HepG2 (cell line): ENCODE data around the gene TNFSF13. TPM values are rescaled to one million over a fixed set of nuclear protein-coding genes. Genes with fewer than 3 reads are reported as not detected.

ENCODE experiments used
- ATF7-NPFF ChIP-seq: sonication (generic); formaldehyde crosslinking; IDR thresholded peaks from 2 replicates; pipeline ENCODE4 v1.8.1; 2023; ENCODE audit warnings: mild to moderate bottlenecking, low read depth, missing genetic modification reagents, moderate library complexity
- GFI1 ChIP-seq: sonication (generic); formaldehyde crosslinking; IDR thresholded peaks from 2 replicates; pipeline ENCODE4 v1.5.0; 2020; ENCODE audit warnings: missing genetic modification reagents, mild to moderate bottlenecking, borderline replicate concordance
- IKZF4 ChIP-seq: sonication (generic); formaldehyde crosslinking; IDR thresholded peaks from 2 replicates; pipeline ENCODE4 v1.5.1; 2020; ENCODE audit warnings: borderline replicate concordance, mild to moderate bottlenecking, low read depth, missing genetic modification reagents; ENCODE audit errors: not compliant biosample characterization
- ISX ChIP-seq: sonication (generic); formaldehyde crosslinking; conservative IDR thresholded peaks from 2 replicates; pipeline ENCODE4 v1.5.0; 2020; ENCODE audit warnings: missing genetic modification reagents
- LBX2 ChIP-seq: sonication (generic); formaldehyde crosslinking; IDR thresholded peaks from 2 replicates; pipeline ENCODE4 v1.5.0; 2020; ENCODE audit warnings: missing genetic modification reagents, mild to moderate bottlenecking, borderline replicate concordance
- POLR2G ChIP-seq: fragments of 200-400 bp; formaldehyde crosslinking; IDR thresholded peaks from 2 replicates; pipeline ENCODE4 v1.6.1; 2018; ENCODE audit warnings: mild to moderate bottlenecking, low read depth, low read length, moderate library complexity
- RCOR2 ChIP-seq: IDR thresholded peaks from 2 replicates; pipeline ENCODE4 v1.6.1; 2016; ENCODE audit warnings: missing biosample characterization, missing genetic modification reagents
- REPIN1 ChIP-seq: sonication (generic); formaldehyde crosslinking; IDR thresholded peaks from 2 replicates; pipeline ENCODE4 v1.8.0; 2022; ENCODE audit warnings: missing genetic modification reagents, low read depth, mild to moderate bottlenecking, borderline replicate concordance
- SIN3A ChIP-seq: IDR thresholded peaks from 2 replicates; pipeline ENCODE4 v1.6.1; 2011; ENCODE audit warnings: low read depth, mild to moderate bottlenecking, control low read depth, low read length, borderline replicate concordance
- TBX2 ChIP-seq: sonication (generic); formaldehyde crosslinking; IDR thresholded peaks from 2 replicates; pipeline ENCODE4 v1.5.0; 2020; ENCODE audit warnings: missing genetic modification reagents, mild to moderate bottlenecking, borderline replicate concordance
- TCF12 ChIP-seq, 2 experiments: fragments of 450-650 bp in 1 of 2; sonication (generic) in 1 of 2; formaldehyde crosslinking in 1 of 2; IDR thresholded peaks; 2 replicates each; pipeline versions ENCODE4 v1.6.1 to v1.8.0; 2017 to 2022; ENCODE audit warnings: antibody characterized with exemption in 1 of 2, mild to moderate bottlenecking in 1 of 2, missing genetic modification reagents in 1 of 2, moderate library complexity in 1 of 2
- TCF7L2 ChIP-seq: IDR thresholded peaks from 2 replicates; pipeline ENCODE4 v1.6.1; 2011; ENCODE audit warnings: mild to moderate bottlenecking, low read depth, low read length, moderate library complexity
- TOPORS ChIP-seq: sonication (generic); formaldehyde crosslinking; IDR thresholded peaks from 2 replicates; pipeline ENCODE4 v1.8.0; 2023; ENCODE audit warnings: mild to moderate bottlenecking, missing genetic modification reagents
- TP53 ChIP-seq: sonication (generic); formaldehyde crosslinking; conservative IDR thresholded peaks from 2 replicates; pipeline ENCODE4 v1.4.0; 2020; ENCODE audit warnings: missing genetic modification reagents
- ZBTB37 ChIP-seq: sonication (generic); formaldehyde crosslinking; IDR thresholded peaks from 2 replicates; pipeline ENCODE4 v1.4.0; 2020; ENCODE audit warnings: mild to moderate bottlenecking, missing genetic modification reagents
- ZNF317 ChIP-seq: sonication (generic); formaldehyde crosslinking; IDR thresholded peaks from 2 replicates; pipeline ENCODE4 v1.5.0; 2020; ENCODE audit warnings: mild to moderate bottlenecking, missing genetic modification reagents
- ZNF350 ChIP-seq: sonication (generic); formaldehyde crosslinking; IDR thresholded peaks from 2 replicates; pipeline ENCODE4 v1.4.0; 2020; ENCODE audit warnings: mild to moderate bottlenecking, low read depth, missing genetic modification reagents, borderline replicate concordance
- ZNF572 ChIP-seq: sonication (generic); formaldehyde crosslinking; IDR thresholded peaks from 2 replicates; pipeline ENCODE4 v1.5.1; 2020; ENCODE audit warnings: mild to moderate bottlenecking, missing genetic modification reagents
- ZNF883 ChIP-seq: sonication (generic); formaldehyde crosslinking; IDR thresholded peaks from 2 replicates; pipeline ENCODE4 v1.5.1; 2020; ENCODE audit warnings: mild to moderate bottlenecking, missing genetic modification reagents; ENCODE audit errors: not compliant biosample characterization
- polyA plus RNA-seq, 8 experiments: library from polyadenylated mRNA; depleted of rRNA in 3 of 8; stranded (reverse) in 7 of 8; unstranded in 1 of 8; fragments of >200 nt; fragmentation: Illumina TruSeq in 4 of 8; extraction: Trizol in 4 of 8; gene quantifications; 2 replicates each; pipeline versions ENCODE4 v1.2.1 to v1.2.3, GENCODE V29; 2011 to 2016; ENCODE audit warnings: low read depth in 4 of 8, missing spikeins in 1 of 8, mixed read lengths in 1 of 8; ENCODE audit not compliant: insufficient read depth in 1 of 8
- total RNA-seq, 5 experiments: library from RNA; depleted of rRNA; stranded (reverse); fragments of >200 nt; fragmentation: Illumina TruSeq; extraction: Trizol; gene quantifications; 2 replicates each; pipeline ENCODE4 v1.2.3, GENCODE V29; 2016; ENCODE audit warnings: low read depth in 1 of 5
- TF ChIP-seq, protein P1 (sequence below): IDR thresholded peaks from 2 replicates; pipeline ENCODE4 v1.6.1; 2012; ENCODE audit warnings: low read length, improper control_type of control experiment
- TF ChIP-seq, protein P2 (sequence below): sonication (generic); formaldehyde crosslinking; IDR thresholded peaks from 2 replicates; pipeline ENCODE4 v1.5.0; 2020; ENCODE audit warnings: missing genetic modification reagents

Gene TNFSF13
- total and polyA plus RNA-seq, 2 of the 13 experiments (the other 11 are each of a cell fraction or from before 2014, with no cell fraction given) = 2.5 to 3.3 TPM

DNA sequence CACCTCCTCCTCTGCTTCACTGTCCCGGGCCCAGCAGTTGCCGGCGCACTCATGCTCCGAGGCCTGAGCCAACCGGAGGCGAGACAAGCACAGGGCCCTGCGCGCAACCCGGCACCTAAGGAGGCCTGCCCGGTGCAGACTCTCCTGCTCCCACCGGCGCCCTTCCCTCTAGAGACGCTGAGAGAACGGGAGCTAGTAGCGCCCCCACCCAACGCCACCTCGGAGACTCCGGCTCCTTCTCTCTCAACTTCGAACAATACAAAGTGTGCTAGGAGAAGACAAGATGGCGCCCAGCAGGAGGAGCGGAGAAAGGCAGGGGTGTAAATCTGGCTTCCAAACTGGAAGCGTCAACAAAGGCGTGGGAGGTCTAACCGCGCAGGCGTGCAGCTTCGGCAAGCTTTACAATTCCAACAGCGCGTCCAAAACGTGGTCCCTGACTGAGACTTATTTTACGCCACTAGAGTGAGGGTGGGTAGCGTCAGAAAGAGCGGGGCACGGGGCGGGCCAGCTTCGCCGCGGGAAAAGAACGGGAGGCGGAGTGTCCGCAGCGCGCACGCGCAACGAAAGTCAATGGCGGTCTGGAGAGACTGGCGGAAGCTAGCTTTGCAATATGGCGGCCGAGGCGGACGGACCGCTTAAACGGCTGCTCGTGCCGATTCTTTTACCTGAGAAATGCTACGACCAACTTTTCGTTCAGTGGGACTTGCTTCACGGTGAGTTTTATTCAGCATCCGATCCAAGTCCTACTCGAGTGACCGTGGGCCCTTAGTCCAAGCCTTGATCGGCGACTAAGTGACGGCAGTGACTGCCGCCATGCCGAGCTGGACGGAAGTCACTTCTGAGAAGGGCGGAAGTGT lies 24.9 kb downstream of the TNFSF13 start, which contains the start of gene MPDU1 (continued):
- TF ChIP-seq ISX (peak; percentile 77; the same call in 1 of the 2 replicates), REPIN1 (CRISPR knock-in tag) (peak; percentile 78), ZNF317 (0 out of 2 replicates have a peak, but pooled peaks have one; percentile 23), ZBTB37 (CRISPR knock-in tag) (no peak), TCF12 (IDR thresholded peaks at IDR 0.05) (no peak), TCF12 (CRISPR knock-in tag; IDR thresholded peaks at IDR 0.05) (no peak), GFI1 (CRISPR knock-in tag) (peak; percentile 59; the same call in 1 of the 2 replicates), SIN3A (no peak), POLR2G (peak; percentile 98), LBX2 (CRISPR knock-in tag) (no peak), TBX2 (CRISPR knock-in tag) (peak; percentile 75), IKZF4 (CRISPR knock-in tag) (peak; percentile 54), ATF7-NPFF (CRISPR knock-in tag) (peak; percentile 68), TCF7L2 (no peak), RCOR2 (CRISPR knock-in tag) (no peak), ZNF883 (CRISPR knock-in tag) (peak; percentile 68), ZNF572 (CRISPR knock-in tag) (no peak), TP53 (CRISPR knock-in tag) (peak; percentile 85; the same call in 1 of the 2 replicates), ZNF350 (peak; percentile 52; the same call in 1 of the 2 replicates), TOPORS (CRISPR knock-in tag) (peak; percentile 73; the same call in 1 of the 2 replicates)
- TF ChIP-seq, protein P1, sequence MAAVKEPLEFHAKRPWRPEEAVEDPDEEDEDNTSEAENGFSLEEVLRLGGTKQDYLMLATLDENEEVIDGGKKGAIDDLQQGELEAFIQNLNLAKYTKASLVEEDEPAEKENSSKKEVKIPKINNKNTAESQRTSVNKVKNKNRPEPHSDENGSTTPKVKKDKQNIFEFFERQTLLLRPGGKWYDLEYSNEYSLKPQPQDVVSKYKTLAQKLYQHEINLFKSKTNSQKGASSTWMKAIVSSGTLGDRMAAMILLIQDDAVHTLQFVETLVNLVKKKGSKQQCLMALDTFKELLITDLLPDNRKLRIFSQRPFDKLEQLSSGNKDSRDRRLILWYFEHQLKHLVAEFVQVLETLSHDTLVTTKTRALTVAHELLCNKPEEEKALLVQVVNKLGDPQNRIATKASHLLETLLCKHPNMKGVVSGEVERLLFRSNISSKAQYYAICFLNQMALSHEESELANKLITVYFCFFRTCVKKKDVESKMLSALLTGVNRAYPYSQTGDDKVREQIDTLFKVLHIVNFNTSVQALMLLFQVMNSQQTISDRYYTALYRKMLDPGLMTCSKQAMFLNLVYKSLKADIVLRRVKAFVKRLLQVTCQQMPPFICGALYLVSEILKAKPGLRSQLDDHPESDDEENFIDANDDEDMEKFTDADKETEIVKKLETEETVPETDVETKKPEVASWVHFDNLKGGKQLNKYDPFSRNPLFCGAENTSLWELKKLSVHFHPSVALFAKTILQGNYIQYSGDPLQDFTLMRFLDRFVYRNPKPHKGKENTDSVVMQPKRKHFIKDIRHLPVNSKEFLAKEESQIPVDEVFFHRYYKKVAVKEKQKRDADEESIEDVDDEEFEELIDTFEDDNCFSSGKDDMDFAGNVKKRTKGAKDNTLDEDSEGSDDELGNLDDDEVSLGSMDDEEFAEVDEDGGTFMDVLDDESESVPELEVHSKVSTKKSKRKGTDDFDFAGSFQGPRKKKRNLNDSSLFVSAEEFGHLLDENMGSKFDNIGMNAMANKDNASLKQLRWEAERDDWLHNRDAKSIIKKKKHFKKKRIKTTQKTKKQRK = no peak
- TF ChIP-seq, protein P2, sequence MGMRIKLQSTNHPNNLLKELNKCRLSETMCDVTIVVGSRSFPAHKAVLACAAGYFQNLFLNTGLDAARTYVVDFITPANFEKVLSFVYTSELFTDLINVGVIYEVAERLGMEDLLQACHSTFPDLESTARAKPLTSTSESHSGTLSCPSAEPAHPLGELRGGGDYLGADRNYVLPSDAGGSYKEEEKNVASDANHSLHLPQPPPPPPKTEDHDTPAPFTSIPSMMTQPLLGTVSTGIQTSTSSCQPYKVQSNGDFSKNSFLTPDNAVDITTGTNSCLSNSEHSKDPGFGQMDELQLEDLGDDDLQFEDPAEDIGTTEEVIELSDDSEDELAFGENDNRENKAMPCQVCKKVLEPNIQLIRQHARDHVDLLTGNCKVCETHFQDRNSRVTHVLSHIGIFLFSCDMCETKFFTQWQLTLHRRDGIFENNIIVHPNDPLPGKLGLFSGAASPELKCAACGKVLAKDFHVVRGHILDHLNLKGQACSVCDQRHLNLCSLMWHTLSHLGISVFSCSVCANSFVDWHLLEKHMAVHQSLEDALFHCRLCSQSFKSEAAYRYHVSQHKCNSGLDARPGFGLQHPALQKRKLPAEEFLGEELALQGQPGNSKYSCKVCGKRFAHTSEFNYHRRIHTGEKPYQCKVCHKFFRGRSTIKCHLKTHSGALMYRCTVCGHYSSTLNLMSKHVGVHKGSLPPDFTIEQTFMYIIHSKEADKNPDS (CRISPR knock-in tag) = peak; percentile 42; the same call in 1 of the 2 replicates
